ENCODE results near the gene SPTBN1. TPM values are rescaled to one million over a fixed set of nuclear protein-coding genes. Genes with fewer than 3 reads are reported as not detected.

SPTBN1 gene
- total and polyA plus RNA-seq, 2 of the 13 experiments (the other 11 are each of a cell fraction or from before 2014, with no cell fraction given) = 123 to 299 TPM

DNA sequence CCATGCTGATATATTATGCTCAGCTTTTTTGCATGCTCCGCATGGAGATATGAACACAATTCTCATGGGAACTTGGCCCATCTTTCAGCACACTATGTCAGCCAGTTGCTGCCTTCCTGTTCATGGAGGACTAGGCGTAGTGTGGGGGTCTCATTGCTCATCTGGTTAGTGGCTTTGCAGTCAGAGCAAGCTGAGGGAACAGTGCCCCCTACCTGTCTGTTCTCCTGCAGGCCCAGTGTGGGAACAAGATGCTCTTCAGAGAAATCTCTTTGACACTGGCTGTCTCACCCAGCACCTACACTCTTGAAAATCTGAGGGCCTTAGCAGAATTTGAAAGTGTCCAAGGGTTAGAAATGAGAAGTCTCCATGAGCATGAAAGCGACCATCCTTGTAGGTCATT is 47.1 kb downstream of the SPTBN1 start (continued):
- TF ChIP-seq, protein P1, sequence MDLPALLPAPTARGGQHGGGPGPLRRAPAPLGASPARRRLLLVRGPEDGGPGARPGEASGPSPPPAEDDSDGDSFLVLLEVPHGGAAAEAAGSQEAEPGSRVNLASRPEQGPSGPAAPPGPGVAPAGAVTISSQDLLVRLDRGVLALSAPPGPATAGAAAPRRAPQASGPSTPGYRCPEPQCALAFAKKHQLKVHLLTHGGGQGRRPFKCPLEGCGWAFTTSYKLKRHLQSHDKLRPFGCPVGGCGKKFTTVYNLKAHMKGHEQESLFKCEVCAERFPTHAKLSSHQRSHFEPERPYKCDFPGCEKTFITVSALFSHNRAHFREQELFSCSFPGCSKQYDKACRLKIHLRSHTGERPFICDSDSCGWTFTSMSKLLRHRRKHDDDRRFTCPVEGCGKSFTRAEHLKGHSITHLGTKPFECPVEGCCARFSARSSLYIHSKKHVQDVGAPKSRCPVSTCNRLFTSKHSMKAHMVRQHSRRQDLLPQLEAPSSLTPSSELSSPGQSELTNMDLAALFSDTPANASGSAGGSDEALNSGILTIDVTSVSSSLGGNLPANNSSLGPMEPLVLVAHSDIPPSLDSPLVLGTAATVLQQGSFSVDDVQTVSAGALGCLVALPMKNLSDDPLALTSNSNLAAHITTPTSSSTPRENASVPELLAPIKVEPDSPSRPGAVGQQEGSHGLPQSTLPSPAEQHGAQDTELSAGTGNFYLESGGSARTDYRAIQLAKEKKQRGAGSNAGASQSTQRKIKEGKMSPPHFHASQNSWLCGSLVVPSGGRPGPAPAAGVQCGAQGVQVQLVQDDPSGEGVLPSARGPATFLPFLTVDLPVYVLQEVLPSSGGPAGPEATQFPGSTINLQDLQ (CRISPR knock-in tag; IDR thresholded peaks at IDR 0.05) = no peak
- TF ChIP-seq NONO (IDR thresholded peaks at IDR 0.05) (no peak), NONO (CRISPR knock-in tag; conservative IDR thresholded peaks at IDR 0.05) (no peak), ZNF878 (CRISPR knock-in tag; IDR thresholded peaks at IDR 0.05) (no peak), SMC3 (IDR thresholded peaks at IDR 0.05; ENCODE audit: low read length) (peak; percentile 73), ZNF143 (CRISPR knock-in tag; IDR thresholded peaks at IDR 0.05) (no peak), ZFP62 (CRISPR knock-in tag; IDR thresholded peaks at IDR 0.05) (no peak), ZNF749 (CRISPR knock-in tag; IDR thresholded peaks at IDR 0.05; ENCODE audit: borderline replicate concordance) (no peak), MZF1 (CRISPR knock-in tag; IDR thresholded peaks at IDR 0.05; ENCODE audit: borderline replicate concordance) (no peak), ZSCAN5A (CRISPR knock-in tag; IDR thresholded peaks at IDR 0.05; ENCODE audit: borderline replicate concordance) (no peak), FOXM1 (CRISPR knock-in tag; IDR thresholded peaks at IDR 0.05) (no peak), CHCHD3 (CRISPR knock-in tag; IDR thresholded peaks at IDR 0.05) (0 out of 2 replicates have a peak, but pooled peaks have one; percentile 24), SALL2 (CRISPR knock-in tag; IDR thresholded peaks at IDR 0.05) (no peak), FOSL1 (CRISPR knock-in tag; IDR thresholded peaks at IDR 0.05; ENCODE audit: borderline replicate concordance) (no peak), ZZZ3 (CRISPR knock-in tag; IDR thresholded peaks at IDR 0.05; ENCODE audit: borderline replicate concordance) (no peak), SALL1 (CRISPR knock-in tag; IDR thresholded peaks at IDR 0.05) (peak; percentile 44; the same call in 1 of the 2 replicates), ZNF543 (CRISPR knock-in tag; IDR thresholded peaks at IDR 0.05) (no peak), CEBPB (IDR thresholded peaks at IDR 0.05; ENCODE audit: borderline replicate concordance, low read depth, low read length) (no peak), ZFYVE20 (CRISPR knock-in tag; IDR thresholded peaks at IDR 0.05; ENCODE audit: borderline replicate concordance, low read depth) (no peak)
- TF ChIP-seq, protein P2, sequence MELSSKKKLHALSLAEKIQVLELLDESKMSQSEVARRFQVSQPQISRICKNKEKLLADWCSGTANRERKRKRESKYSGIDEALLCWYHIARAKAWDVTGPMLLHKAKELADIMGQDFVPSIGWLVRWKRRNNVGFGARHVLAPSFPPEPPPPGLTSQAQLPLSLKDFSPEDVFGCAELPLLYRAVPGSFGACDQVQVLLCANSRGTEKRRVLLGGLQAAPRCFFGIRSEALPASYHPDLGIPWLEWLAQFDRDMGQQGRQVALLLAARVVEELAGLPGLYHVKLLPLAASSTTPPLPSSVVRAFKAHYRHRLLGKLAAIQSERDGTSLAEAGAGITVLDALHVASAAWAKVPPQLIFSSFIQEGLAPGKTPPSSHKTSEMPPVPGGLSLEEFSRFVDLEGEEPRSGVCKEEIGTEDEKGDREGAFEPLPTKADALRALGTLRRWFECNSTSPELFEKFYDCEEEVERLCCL (CRISPR knock-in tag; IDR thresholded peaks at IDR 0.05; ENCODE audit: borderline replicate concordance) = no peak
- TF ChIP-seq, protein P3, sequence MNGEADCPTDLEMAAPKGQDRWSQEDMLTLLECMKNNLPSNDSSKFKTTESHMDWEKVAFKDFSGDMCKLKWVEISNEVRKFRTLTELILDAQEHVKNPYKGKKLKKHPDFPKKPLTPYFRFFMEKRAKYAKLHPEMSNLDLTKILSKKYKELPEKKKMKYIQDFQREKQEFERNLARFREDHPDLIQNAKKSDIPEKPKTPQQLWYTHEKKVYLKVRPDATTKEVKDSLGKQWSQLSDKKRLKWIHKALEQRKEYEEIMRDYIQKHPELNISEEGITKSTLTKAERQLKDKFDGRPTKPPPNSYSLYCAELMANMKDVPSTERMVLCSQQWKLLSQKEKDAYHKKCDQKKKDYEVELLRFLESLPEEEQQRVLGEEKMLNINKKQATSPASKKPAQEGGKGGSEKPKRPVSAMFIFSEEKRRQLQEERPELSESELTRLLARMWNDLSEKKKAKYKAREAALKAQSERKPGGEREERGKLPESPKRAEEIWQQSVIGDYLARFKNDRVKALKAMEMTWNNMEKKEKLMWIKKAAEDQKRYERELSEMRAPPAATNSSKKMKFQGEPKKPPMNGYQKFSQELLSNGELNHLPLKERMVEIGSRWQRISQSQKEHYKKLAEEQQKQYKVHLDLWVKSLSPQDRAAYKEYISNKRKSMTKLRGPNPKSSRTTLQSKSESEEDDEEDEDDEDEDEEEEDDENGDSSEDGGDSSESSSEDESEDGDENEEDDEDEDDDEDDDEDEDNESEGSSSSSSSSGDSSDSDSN (CRISPR knock-in tag; IDR thresholded peaks at IDR 0.05) = no peak
- TF ChIP-seq, protein P4, sequence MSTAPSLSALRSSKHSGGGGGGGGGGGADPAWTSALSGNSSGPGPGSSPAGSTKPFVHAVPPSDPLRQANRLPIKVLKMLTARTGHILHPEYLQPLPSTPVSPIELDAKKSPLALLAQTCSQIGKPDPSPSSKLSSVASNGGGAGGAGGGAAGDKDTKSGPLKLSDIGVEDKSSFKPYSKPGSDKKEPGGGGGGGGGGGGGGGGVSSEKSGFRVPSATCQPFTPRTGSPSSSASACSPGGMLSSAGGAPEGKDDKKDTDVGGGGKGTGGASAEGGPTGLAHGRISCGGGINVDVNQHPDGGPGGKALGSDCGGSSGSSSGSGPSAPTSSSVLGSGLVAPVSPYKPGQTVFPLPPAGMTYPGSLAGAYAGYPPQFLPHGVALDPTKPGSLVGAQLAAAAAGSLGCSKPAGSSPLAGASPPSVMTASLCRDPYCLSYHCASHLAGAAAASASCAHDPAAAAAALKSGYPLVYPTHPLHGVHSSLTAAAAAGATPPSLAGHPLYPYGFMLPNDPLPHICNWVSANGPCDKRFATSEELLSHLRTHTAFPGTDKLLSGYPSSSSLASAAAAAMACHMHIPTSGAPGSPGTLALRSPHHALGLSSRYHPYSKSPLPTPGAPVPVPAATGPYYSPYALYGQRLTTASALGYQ (CRISPR knock-in tag; IDR thresholded peaks at IDR 0.05) = no peak
